Progenitor cell of endocrine pancreas (in vitro differentiated cells): Measurements from ENCODE around the gene MMD. TPM values are rescaled to one million over a fixed set of nuclear protein-coding genes. Genes with fewer than 3 reads are reported as not detected.

Experiments
- DNase-seq: peaks from one replicate; pipeline ENCODE4 v3.0.0; 2021; ENCODE audit warnings: low spot score; ENCODE audit not compliant: unreplicated experiment
- H3K27ac Mint-ChIP-seq: 2 replicates; pipeline ENCODE4 v1.8.0; 2021; ENCODE audit warnings: mild to moderate bottlenecking, moderate library complexity, mixed read lengths
- H3K27me3 Mint-ChIP-seq: 2 replicates; pipeline ENCODE4 v1.8.0; 2021; ENCODE audit warnings: mixed read lengths
- H3K36me3 Mint-ChIP-seq: 2 replicates; pipeline ENCODE4 v1.8.0; 2022; ENCODE audit warnings: mixed read lengths; ENCODE audit not compliant: insufficient read depth
- H3K4me1 Mint-ChIP-seq: 2 replicates; pipeline ENCODE4 v1.8.0; 2021; ENCODE audit warnings: low read depth, mixed read lengths
- H3K4me3 Mint-ChIP-seq: 2 replicates; pipeline ENCODE4 v1.8.0; 2021; ENCODE audit warnings: low read depth, mild to moderate bottlenecking, moderate library complexity, mixed read lengths
- H3K9me3 Mint-ChIP-seq: 2 replicates; pipeline ENCODE4 v1.8.0; 2021; ENCODE audit warnings: low read depth, mixed read lengths
- total RNA-seq: library from RNA; stranded (reverse); gene quantifications from 2 replicates; pipeline ENCODE4 v1.2.1, GENCODE V29; 2021
- TF ChIP-seq, protein P1 (sequence below): fragments of 200-600 bp; sonication (generic); IDR thresholded peaks from one replicate; pipeline ENCODE4 v1.5.0; 2021; ENCODE audit warnings: antibody characterized with exemption, mild to moderate bottlenecking; ENCODE audit not compliant: unreplicated experiment

MMD gene
- total RNA-seq, 1 donor from 2014 or later: 22.1 TPM

DNA sequence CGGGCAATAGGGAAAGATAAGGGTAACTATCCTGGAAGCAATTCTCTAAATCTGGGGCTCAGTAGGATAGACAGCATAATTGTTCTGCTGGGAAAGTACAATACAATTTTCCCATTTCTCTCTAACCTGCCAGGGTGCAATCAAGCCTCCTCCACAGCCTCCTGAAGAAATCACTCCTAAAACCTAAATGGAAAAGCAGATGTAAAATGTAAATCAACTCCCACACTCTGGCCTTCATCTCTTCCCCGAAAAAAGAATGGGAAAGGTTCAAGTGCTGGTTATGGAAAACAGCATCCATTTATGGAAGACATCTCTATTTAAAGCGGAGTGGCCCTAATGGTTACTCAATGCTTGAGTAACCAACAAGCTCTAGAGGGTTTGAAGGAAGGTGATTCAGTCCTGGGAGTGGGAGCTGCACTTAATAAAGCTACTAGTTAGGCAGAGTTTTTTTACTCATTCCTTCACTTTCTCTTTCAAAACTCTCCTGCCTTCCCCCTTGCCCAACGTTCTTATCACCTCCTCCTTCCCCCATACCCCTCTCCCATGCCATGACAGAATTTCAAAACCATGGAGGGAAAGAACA lies 5.1 kb downstream of the MMD start:
- H3K4me3 Mint-ChIP-seq: no peak overlapping the region
- H3K36me3 Mint-ChIP-seq: peaks cover 25% of the 10 kb centered on the region
- no peak for DNase-seq
- peaks cover 13% of the 10 kb centered on the region for H3K9me3 Mint-ChIP-seq
- H3K4me1 Mint-ChIP-seq: peaks cover 19% of the 10 kb centered on the region
- H3K27me3 Mint-ChIP-seq: no peaks in the 10 kb centered on the region
- TF ChIP-seq, protein P1, sequence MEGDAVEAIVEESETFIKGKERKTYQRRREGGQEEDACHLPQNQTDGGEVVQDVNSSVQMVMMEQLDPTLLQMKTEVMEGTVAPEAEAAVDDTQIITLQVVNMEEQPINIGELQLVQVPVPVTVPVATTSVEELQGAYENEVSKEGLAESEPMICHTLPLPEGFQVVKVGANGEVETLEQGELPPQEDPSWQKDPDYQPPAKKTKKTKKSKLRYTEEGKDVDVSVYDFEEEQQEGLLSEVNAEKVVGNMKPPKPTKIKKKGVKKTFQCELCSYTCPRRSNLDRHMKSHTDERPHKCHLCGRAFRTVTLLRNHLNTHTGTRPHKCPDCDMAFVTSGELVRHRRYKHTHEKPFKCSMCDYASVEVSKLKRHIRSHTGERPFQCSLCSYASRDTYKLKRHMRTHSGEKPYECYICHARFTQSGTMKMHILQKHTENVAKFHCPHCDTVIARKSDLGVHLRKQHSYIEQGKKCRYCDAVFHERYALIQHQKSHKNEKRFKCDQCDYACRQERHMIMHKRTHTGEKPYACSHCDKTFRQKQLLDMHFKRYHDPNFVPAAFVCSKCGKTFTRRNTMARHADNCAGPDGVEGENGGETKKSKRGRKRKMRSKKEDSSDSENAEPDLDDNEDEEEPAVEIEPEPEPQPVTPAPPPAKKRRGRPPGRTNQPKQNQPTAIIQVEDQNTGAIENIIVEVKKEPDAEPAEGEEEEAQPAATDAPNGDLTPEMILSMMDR: no peak
- H3K27ac Mint-ChIP-seq: no peak overlapping the region

DNA sequence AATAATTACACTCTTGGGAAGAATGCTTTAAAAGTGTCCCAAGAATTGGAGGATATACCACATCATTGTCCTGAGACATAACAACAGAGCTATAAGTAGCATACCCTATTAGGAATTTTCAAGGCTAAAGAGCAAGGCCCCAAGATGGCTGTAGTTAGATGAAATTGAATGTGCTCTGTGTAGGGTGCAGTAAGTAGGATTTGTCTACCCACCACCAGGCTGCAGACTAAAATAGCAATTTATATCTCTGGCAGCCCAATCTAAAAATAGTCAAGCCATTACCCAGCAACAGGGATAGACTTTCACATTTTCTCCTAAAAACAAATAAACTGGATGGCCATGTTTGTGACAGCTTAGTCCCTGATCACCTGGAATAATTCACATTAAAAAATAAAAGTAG lies 5.6 kb downstream of the MMD start:
- H3K27me3 Mint-ChIP-seq: no peaks in the 10 kb centered on the region
- H3K36me3 Mint-ChIP-seq: peaks cover 28% of the 10 kb centered on the region
- peaks cover 19% of the 10 kb centered on the region for H3K4me1 Mint-ChIP-seq
- H3K9me3 Mint-ChIP-seq: peaks cover 13% of the 10 kb centered on the region
- no peak overlapping the region for H3K4me3 Mint-ChIP-seq
- no peak overlapping the region for H3K27ac Mint-ChIP-seq
- DNase-seq: no peak
- TF ChIP-seq, protein P1: no peak

DNA sequence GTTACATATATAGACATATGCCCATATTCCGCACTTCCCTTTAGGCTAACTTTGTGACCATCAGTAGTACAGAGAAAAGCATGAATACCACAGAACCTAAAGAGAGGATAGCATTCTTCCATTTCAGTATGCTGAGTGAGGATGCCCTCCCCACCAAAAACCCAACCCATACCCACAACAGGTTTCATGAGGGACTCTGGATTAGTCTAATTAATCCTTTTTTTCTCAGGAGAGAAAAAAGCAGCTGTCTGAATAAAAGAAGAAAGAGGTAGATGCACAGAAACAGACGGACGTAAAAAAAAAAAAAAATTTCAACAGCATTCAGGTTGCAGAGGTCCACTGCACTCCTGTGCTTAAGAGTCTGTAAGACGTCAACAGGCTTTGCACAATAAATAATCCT lies 6.7 kb downstream of the MMD start:
- no peak for DNase-seq
- H3K36me3 Mint-ChIP-seq: peaks cover 32% of the 10 kb centered on the region
- TF ChIP-seq, protein P1: no peak

GRCh38 chr17:55413825-55414489 lies 7.7 kb downstream of the MMD start:
- Mint-ChIP-seq H3K36me3 (peaks cover 32% of the 10 kb centered on the region), H3K27me3 (no peaks in the 10 kb centered on the region), H3K4me1 (peaks cover 7% of the 10 kb centered on the region), H3K9me3 (peaks cover 13% of the 10 kb centered on the region), H3K27ac (no peak overlapping the region), H3K4me3 (no peak overlapping the region)
- TF ChIP-seq, protein P1: no peak
- DNase-seq: no peak

More for the DNA sequence above, 6.7 kb downstream of the MMD start:
- H3K27ac Mint-ChIP-seq: no peak overlapping the region
- no peaks in the 10 kb centered on the region for H3K27me3 Mint-ChIP-seq
- H3K4me1 Mint-ChIP-seq: peaks cover 12% of the 10 kb centered on the region
- peaks cover 13% of the 10 kb centered on the region for H3K9me3 Mint-ChIP-seq
- no peak overlapping the region for H3K4me3 Mint-ChIP-seq

- H3K36me3 Mint-ChIP-seq: peaks cover 31% of the 10 kb centered on the region
- H3K4me3 Mint-ChIP-seq: no peak overlapping the region
- peaks cover 18% of the 10 kb centered on the region for H3K4me1 Mint-ChIP-seq
- no peak for DNase-seq
- TF ChIP-seq, protein P1: no peak
- H3K27me3 Mint-ChIP-seq: no peaks in the 10 kb centered on the region
- no peak overlapping the region for H3K27ac Mint-ChIP-seq
- no peaks in the 10 kb centered on the region for H3K9me3 Mint-ChIP-seq
Observed at GRCh38 chr17:55411463-55411855, 10.2 kb downstream of the MMD start.
